Kidney (tissue), 14 donors: ENCODE measurements around the gene NAPB. TPM values are rescaled to one million over a fixed set of nuclear protein-coding genes. Genes with fewer than 3 reads are reported as not detected.

ENCODE experiments used
- DNase-seq, 5 donors: peaks; one replicate each; pipeline ENCODE4 v3.0.0-alpha.2; 2013 to 2020
- FAIRE-seq: peaks from 2 replicates; lab custom pipeline; 2012; peaks lifted over from hg19 to GRCh38; lab: Jason Lieb, UNC
- H3K27ac ChIP-seq, 2 donors: one replicate each; pipeline ENCODE4 v1.7.0; 2013; ENCODE audit warnings: low read depth in 2 of 2, low read length in 2 of 2, inconsistent platforms in 1 of 2
- H3K27me3 ChIP-seq: one replicate; pipeline ENCODE4 v1.7.1; 2013; ENCODE audit warnings: low read length, inconsistent platforms; ENCODE audit not compliant: control insufficient read depth, insufficient read depth
- H3K36me3 ChIP-seq, 3 donors: one replicate each; pipeline versions ENCODE4 v1.7.0 to v1.7.1; 2013; ENCODE audit warnings: low read length in 3 of 3, control low read depth in 1 of 3, inconsistent platforms in 1 of 3; ENCODE audit not compliant: insufficient read depth in 3 of 3, control insufficient read depth in 2 of 3
- H3K4me1 ChIP-seq, 3 donors: one replicate each; pipeline versions ENCODE4 v1.7.0 to v1.7.1; 2013; ENCODE audit warnings: low read length in 3 of 3, inconsistent platforms in 1 of 3, low read depth in 1 of 3; ENCODE audit not compliant: control insufficient read depth in 2 of 3, insufficient read depth in 2 of 3
- H3K4me3 ChIP-seq, 3 donors: one replicate each; pipeline versions ENCODE4 v1.7.0 to v1.8.1; 2013; ENCODE audit warnings: low read length in 3 of 3, control low read depth in 1 of 3, inconsistent platforms in 1 of 3
- H3K9ac ChIP-seq, 3 donors: one replicate each; pipeline versions ENCODE4 v1.7.0 to v1.7.1; 2013; ENCODE audit warnings: low read length in 3 of 3, control low read depth in 1 of 3, inconsistent platforms in 1 of 3
- H3K9me3 ChIP-seq, 3 donors: one replicate each; pipeline versions ENCODE4 v1.7.0 to v1.7.1; 2013; ENCODE audit warnings: low read length in 3 of 3, control low read depth in 1 of 3, inconsistent platforms in 1 of 3; ENCODE audit not compliant: control insufficient read depth in 2 of 3, insufficient read depth in 1 of 3
- CTCF ChIP-seq: IDR thresholded peaks from 3 replicates; pipeline ENCODE4 v1.5.1; 2012; ENCODE audit warnings: mild to moderate bottlenecking, moderate library complexity, borderline replicate concordance; ENCODE audit not compliant: insufficient read depth; ENCODE audit errors: extremely low read depth
- intact Hi-C: fragments of 100-400 bp; cut with DNase I; formaldehyde crosslinking; loops from one replicate; pipeline ENCODE4 v1.11.1; 2022
- polyA plus RNA-seq: library from polyadenylated mRNA; stranded (reverse); fragments of 350-450 nt; fragmentation: Illumina TruSeq; extraction: RNeasy Lipid Tissue Mini Kit (QIAGEN cat#74804); gene quantifications from one replicate; pipeline ENCODE4 v1.2.3, GENCODE V29; 2014; ENCODE audit warnings: low read depth, low replicate concordance; ENCODE audit not compliant: insufficient read depth
- total RNA-seq: library from RNA; stranded (reverse); fragmentation: NEBNext Ultra II Directional; extraction: Animal tissue kit (Norgen Biotek cat#: 25700); gene quantifications from one replicate; pipeline ENCODE4 v1.2.1, GENCODE V29; 2021
- donor health status: control.
- donor health status: control.
- donor health status: control.
- donor health status: control.
- donor health status: control.
- donor health status: DM: yes; HTN: yes; CAD: no.
- donor health status: Normal renal cell carcinoma (clear cell type).

Gene NAPB
- total and polyA plus RNA-seq, 2 donors from 2014 or later = 5.3 to 9.6 TPM

GRCh38 chr20:23325107-23325506 is 96.2 kb downstream of the NAPB start:
- Histone ChIP-seq H3K9ac (no peak overlapping the region), H3K27me3 (no peaks in the 10 kb centered on the region), H3K4me1 (no peaks in the 10 kb centered on the region), H3K27ac (no peak overlapping the region), H3K36me3 (no peaks in the 10 kb centered on the region), H3K9me3 (no peaks in the 10 kb centered on the region), H3K4me3 (no peak overlapping the region)
- no peak for DNase-seq
- intact Hi-C loops = no loop called here
- FAIRE-seq = no peak
- no peak for TF ChIP-seq CTCF

Other genes with a start within 250 kb of the NAPB start
- 17.6 TPM for gene NXT1, start 70.7 kb downstream of the NAPB start, total RNA-seq
- 21.4 TPM for gene NXT1, start 70.7 kb downstream of the NAPB start, polyA plus RNA-seq
- gene GZF1, start 59.3 kb downstream of the NAPB start, total RNA-seq = 14.1 TPM
- gene GZF1, start 59.3 kb downstream of the NAPB start, polyA plus RNA-seq = 7.7 TPM
- gene CSTL1, start 18.2 kb upstream of the NAPB start, total RNA-seq = not detected
- gene CSTL1, start 18.2 kb upstream of the NAPB start, polyA plus RNA-seq = not detected
- gene CST11, start 31.4 kb upstream of the NAPB start, total RNA-seq = not detected
- not detected for gene CST11, start 31.4 kb upstream of the NAPB start, polyA plus RNA-seq
- gene CST8, start 69.6 kb upstream of the NAPB start, total RNA-seq = not detected
- not detected for gene CST8, start 69.6 kb upstream of the NAPB start, polyA plus RNA-seq
- gene CST9L, start 147.0 kb upstream of the NAPB start, total RNA-seq = not detected
- not detected for gene CST9L, start 147.0 kb upstream of the NAPB start, polyA plus RNA-seq
- not detected for gene CST9, start 184.4 kb upstream of the NAPB start, total RNA-seq
- gene CST9, start 184.4 kb upstream of the NAPB start, polyA plus RNA-seq = not detected
- 852 TPM for gene CST3, start 216.5 kb upstream of the NAPB start, total RNA-seq
- 942 TPM for gene CST3, start 216.5 kb upstream of the NAPB start, polyA plus RNA-seq